ENCODE measurements around the gene ITPRIP.

GRCh38 chr10:104279550-104280259 is 58.6 kb downstream of the ITPRIP start:
- no peak for TF ChIP-seq CTCF (conservative IDR thresholded peaks at IDR 0.05 in 1 of 2, IDR thresholded peaks at IDR 0.05 in 1 of 2; ENCODE audit: extremely low read depth in 1 of 2, insufficient read depth in 1 of 2, low read depth in 1 of 2, low read length in 2 of 2)
- no peak for TF ChIP-seq EZH2 (IDR thresholded peaks at IDR 0.05; ENCODE audit: borderline replicate concordance, low read length)

Data from mammary epithelial cell (primary cell).